ENCODE results near the gene GLB1L3. TPM values are rescaled to one million over a fixed set of nuclear protein-coding genes. Genes with fewer than 3 reads are reported as not detected.

Gene GLB1L3
- total RNA-seq, 1 experiment from 2014 or later, result not detected

DNA sequence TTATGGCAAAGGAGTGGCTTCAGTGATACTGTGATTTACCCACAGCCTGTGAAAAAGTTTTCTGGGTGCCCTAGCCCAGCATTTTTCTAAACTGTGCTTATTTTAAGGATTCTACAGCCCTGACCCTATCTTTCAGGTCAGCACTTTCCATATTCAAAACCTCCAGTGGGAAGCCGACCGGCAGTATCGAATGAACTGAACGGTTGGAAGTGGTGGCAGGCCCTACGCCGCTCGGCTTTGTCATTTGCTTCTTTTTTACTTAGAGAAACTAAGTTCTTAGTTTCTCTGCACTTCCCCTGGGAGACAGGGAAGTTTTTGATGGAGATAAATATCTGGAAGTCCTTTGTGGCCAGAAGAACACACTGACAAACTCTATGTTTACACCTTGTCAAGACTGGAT, 56.6 kb downstream of the GLB1L3 start (continued):
- TF ChIP-seq, protein P1, sequence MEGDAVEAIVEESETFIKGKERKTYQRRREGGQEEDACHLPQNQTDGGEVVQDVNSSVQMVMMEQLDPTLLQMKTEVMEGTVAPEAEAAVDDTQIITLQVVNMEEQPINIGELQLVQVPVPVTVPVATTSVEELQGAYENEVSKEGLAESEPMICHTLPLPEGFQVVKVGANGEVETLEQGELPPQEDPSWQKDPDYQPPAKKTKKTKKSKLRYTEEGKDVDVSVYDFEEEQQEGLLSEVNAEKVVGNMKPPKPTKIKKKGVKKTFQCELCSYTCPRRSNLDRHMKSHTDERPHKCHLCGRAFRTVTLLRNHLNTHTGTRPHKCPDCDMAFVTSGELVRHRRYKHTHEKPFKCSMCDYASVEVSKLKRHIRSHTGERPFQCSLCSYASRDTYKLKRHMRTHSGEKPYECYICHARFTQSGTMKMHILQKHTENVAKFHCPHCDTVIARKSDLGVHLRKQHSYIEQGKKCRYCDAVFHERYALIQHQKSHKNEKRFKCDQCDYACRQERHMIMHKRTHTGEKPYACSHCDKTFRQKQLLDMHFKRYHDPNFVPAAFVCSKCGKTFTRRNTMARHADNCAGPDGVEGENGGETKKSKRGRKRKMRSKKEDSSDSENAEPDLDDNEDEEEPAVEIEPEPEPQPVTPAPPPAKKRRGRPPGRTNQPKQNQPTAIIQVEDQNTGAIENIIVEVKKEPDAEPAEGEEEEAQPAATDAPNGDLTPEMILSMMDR (IDR thresholded peaks at IDR 0.05 in 2 of 3, conservative IDR thresholded peaks at IDR 0.05 in 1 of 3; ENCODE audit: borderline replicate concordance in 1 of 3, insufficient read depth in 1 of 3, low read depth in 2 of 3, low read length in 2 of 3), result no peak
- no peak for TF ChIP-seq MAX (IDR thresholded peaks at IDR 0.05)
- no peak for TF ChIP-seq ZFX (IDR thresholded peaks at IDR 0.05)
- no peak for TF ChIP-seq FOSL1 (IDR thresholded peaks at IDR 0.05; ENCODE audit: low read depth)
- no peak for TF ChIP-seq POLR2AphosphoS5 (IDR thresholded peaks at IDR 0.05; ENCODE audit: low read depth, low read length)
- TF ChIP-seq EZH2 (IDR thresholded peaks at IDR 0.05), result no peak
- TF ChIP-seq POLR2A (IDR thresholded peaks at IDR 0.05; ENCODE audit: borderline replicate concordance, extremely low read depth, insufficient read depth, insufficient read length), result no peak
- TF ChIP-seq JUND (IDR thresholded peaks at IDR 0.05), result no peak

- ChIA-PET POLR2A (no interaction called here), CTCF (no interaction called here), RAD21 (ENCODE audit: low non-redundant PET in 1 of 2, low total read pairs in 2 of 2, uncharacterized antibody in 2 of 2, unreplicated experiment in 2 of 2) (no interaction called here)
- Histone ChIP-seq H3K27me3 (ENCODE audit: insufficient read depth, low read length) (no peaks in the 10 kb centered on the region), H3K27ac (ENCODE audit: low read depth, low read length) (no peak overlapping the region), H2AFZ (ENCODE audit: low read depth, low read length, poor library complexity, severe bottlenecking) (no peak overlapping the region), H3K4me2 (ENCODE audit: low read length) (0 out of 2 replicates have a peak overlapping the region, but pooled peaks have one; percentile 93), H3K9me2 (ENCODE audit: insufficient read depth) (no peaks in the 10 kb centered on the region), H3K4me3 (replicated peaks in 1 of 2; ENCODE audit: low read depth in 1 of 2, low read length in 2 of 2) (no peak overlapping the region), H3K79me2 (ENCODE audit: insufficient read depth, low read length) (0 out of 2 replicates have a peak, but pooled peaks cover 4% of the 10 kb centered on the region), H3K9me3 (ENCODE audit: control insufficient read depth in 1 of 2, insufficient read depth in 1 of 2, low read depth in 1 of 2, low read length in 2 of 2) (no peaks in the 10 kb centered on the region), H3K36me3 (ENCODE audit: control insufficient read depth in 1 of 2, insufficient read depth in 2 of 2, low read length in 2 of 2) (no peaks in the 10 kb centered on the region), H4K20me1 (ENCODE audit: insufficient read depth) (no peaks in the 10 kb centered on the region), H3K4me1 (ENCODE audit: control insufficient read depth in 1 of 2, insufficient read depth in 2 of 2, low read length in 2 of 2) (peaks cover 17 to 38% of the 10 kb centered on the region in 2 experiments; a peak in 3 of 4 replicates), H3K9ac (ENCODE audit: low read length) (no peak overlapping the region)
- no TSS peak for BruUV-seq (replicated peaks)
- DNase-seq (ENCODE audit: low read depth, low spot score) (no peak), ATAC-seq (no peak)
- intact Hi-C loops (cut with micrococcal nuclease), result loop anchor here (2.0 to 10.0 kb wide), 2 partner anchors 109 to 321 kb away; partner anchors contain the start of gene VPS26B
- TF ChIP-seq MAX (IDR thresholded peaks at IDR 0.05) (no peak), EZH2phosphoT487 (IDR thresholded peaks at IDR 0.05; ENCODE audit: borderline replicate concordance) (no peak), ATF3 (IDR thresholded peaks at IDR 0.05) (no peak), FOSL1 (IDR thresholded peaks at IDR 0.05; ENCODE audit: low read depth) (no peak), TCF7L2 (IDR thresholded peaks at IDR 0.05; ENCODE audit: borderline replicate concordance, extremely low read depth, insufficient read depth, insufficient read length) (no peak), ELF1 (IDR thresholded peaks at IDR 0.05; ENCODE audit: borderline replicate concordance, low read depth) (no peak), ZFX (IDR thresholded peaks at IDR 0.05) (no peak), SRF (IDR thresholded peaks at IDR 0.05; ENCODE audit: low read depth) (no peak), EGR1 (IDR thresholded peaks at IDR 0.05; ENCODE audit: low read depth) (no peak)
- TF ChIP-seq, protein P2, sequence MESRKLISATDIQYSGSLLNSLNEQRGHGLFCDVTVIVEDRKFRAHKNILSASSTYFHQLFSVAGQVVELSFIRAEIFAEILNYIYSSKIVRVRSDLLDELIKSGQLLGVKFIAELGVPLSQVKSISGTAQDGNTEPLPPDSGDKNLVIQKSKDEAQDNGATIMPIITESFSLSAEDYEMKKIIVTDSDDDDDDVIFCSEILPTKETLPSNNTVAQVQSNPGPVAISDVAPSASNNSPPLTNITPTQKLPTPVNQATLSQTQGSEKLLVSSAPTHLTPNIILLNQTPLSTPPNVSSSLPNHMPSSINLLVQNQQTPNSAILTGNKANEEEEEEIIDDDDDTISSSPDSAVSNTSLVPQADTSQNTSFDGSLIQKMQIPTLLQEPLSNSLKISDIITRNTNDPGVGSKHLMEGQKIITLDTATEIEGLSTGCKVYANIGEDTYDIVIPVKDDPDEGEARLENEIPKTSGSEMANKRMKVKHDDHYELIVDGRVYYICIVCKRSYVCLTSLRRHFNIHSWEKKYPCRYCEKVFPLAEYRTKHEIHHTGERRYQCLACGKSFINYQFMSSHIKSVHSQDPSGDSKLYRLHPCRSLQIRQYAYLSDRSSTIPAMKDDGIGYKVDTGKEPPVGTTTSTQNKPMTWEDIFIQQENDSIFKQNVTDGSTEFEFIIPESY (IDR thresholded peaks at IDR 0.05; ENCODE audit: extremely low read depth, insufficient replicate concordance, low read length), result no peak
Observed at GRCh38 chr11:134333312-134333711, 57.1 kb downstream of the GLB1L3 start.
